Liver (tissue), 9 donors: Measurements from ENCODE around the gene ARHGEF7. TPM values are rescaled to one million over a fixed set of nuclear protein-coding genes. Genes with fewer than 3 reads are reported as not detected.

Experiments
- DNase-seq: peaks from one replicate; pipeline ENCODE4 v3.0.0-alpha.2; 2017; ENCODE audit warnings: low spot score
- H3K27ac ChIP-seq, 2 donors: one replicate each; pipeline ENCODE4 v1.7.0; 2013; ENCODE audit warnings: inconsistent platforms in 2 of 2, low read length in 2 of 2, control low read depth in 1 of 2, low read depth in 1 of 2, mild to moderate bottlenecking in 1 of 2
- H3K27me3 ChIP-seq, 4 donors: one replicate each; pipeline versions ENCODE4 v1.6.1 to v1.7.0; 2013; ENCODE audit warnings: low read length in 3 of 4, inconsistent platforms in 1 of 4, mild to moderate bottlenecking in 1 of 4, moderate library complexity in 1 of 4; ENCODE audit not compliant: control insufficient read depth in 4 of 4, insufficient read depth in 4 of 4
- H3K36me3 ChIP-seq, 4 donors: one replicate each; pipeline versions ENCODE4 v1.6.1 to v1.7.0; 2013; ENCODE audit warnings: low read length in 3 of 4, mild to moderate bottlenecking in 3 of 4, low read depth in 1 of 4, moderate library complexity in 1 of 4; ENCODE audit not compliant: control insufficient read depth in 4 of 4, insufficient read depth in 3 of 4
- H3K4me1 ChIP-seq, 4 donors: one replicate each; pipeline versions ENCODE4 v1.6.1 to v1.7.0; 2013; ENCODE audit warnings: low read length in 3 of 4, mild to moderate bottlenecking in 3 of 4, moderate library complexity in 1 of 4; ENCODE audit not compliant: control insufficient read depth in 4 of 4, insufficient read depth in 4 of 4
- H3K4me3 ChIP-seq, 3 donors: one replicate each; pipeline versions ENCODE4 v1.6.1 to v1.7.0; 2013; ENCODE audit warnings: low read length in 3 of 3, control low read depth in 1 of 3, low read depth in 1 of 3, mild to moderate bottlenecking in 1 of 3
- H3K9ac ChIP-seq, 2 donors: one replicate each; pipeline ENCODE4 v1.7.0; 2013; ENCODE audit warnings: low read length in 2 of 2, mild to moderate bottlenecking in 2 of 2, moderate library complexity in 2 of 2, control low read depth in 1 of 2, low read depth in 1 of 2
- H3K9me3 ChIP-seq, 4 donors: one replicate each; pipeline versions ENCODE4 v1.6.1 to v1.7.0; 2013; ENCODE audit warnings: low read length in 3 of 4; ENCODE audit not compliant: control insufficient read depth in 4 of 4
- ATF3 ChIP-seq: IDR thresholded peaks from 2 replicates; pipeline ENCODE4 v1.6.1; 2016; ENCODE audit warnings: antibody characterized with exemption
- EGR1 ChIP-seq, 2 donors: IDR thresholded peaks; 2 replicates each; pipeline ENCODE4 v1.6.1; 2016 to 2018; ENCODE audit warnings: antibody characterized with exemption in 2 of 2, low read depth in 2 of 2
- FOXA1 ChIP-seq: IDR thresholded peaks from 2 replicates; pipeline ENCODE4 v1.6.1; 2016; ENCODE audit warnings: antibody characterized with exemption
- FOXA2 ChIP-seq: IDR thresholded peaks from 2 replicates; pipeline ENCODE4 v1.6.1; 2016; ENCODE audit warnings: antibody characterized with exemption
- GABPA ChIP-seq, 2 donors: IDR thresholded peaks in 1 of 2; conservative IDR thresholded peaks in 1 of 2; 2 replicates each; pipeline ENCODE4 v1.6.1; 2016; ENCODE audit warnings: antibody characterized with exemption in 2 of 2, mild to moderate bottlenecking in 1 of 2, moderate library complexity in 1 of 2
- HNF4A ChIP-seq, 2 donors: conservative IDR thresholded peaks; 2 replicates each; pipeline ENCODE4 v1.6.1; 2016; ENCODE audit warnings: antibody characterized with exemption in 2 of 2, mild to moderate bottlenecking in 2 of 2
- HNF4G ChIP-seq: IDR thresholded peaks from 2 replicates; pipeline ENCODE4 v1.6.1; 2016; ENCODE audit warnings: antibody characterized with exemption
- JUND ChIP-seq, 2 donors: IDR thresholded peaks; 2 replicates each; pipeline ENCODE4 v1.6.1; 2016; ENCODE audit warnings: antibody characterized with exemption in 2 of 2
- MAX ChIP-seq: IDR thresholded peaks from 2 replicates; pipeline ENCODE4 v1.6.1; 2016; ENCODE audit warnings: antibody characterized with exemption
- NR2F2 ChIP-seq: IDR thresholded peaks from 2 replicates; pipeline ENCODE4 v1.6.1; 2016; ENCODE audit warnings: antibody characterized with exemption
- RAD21 ChIP-seq, 2 donors: IDR thresholded peaks; 2 replicates each; pipeline ENCODE4 v1.6.1; 2016; ENCODE audit warnings: antibody characterized with exemption in 2 of 2, mild to moderate bottlenecking in 2 of 2
- REST ChIP-seq: IDR thresholded peaks from 2 replicates; pipeline ENCODE4 v1.6.1; 2016; ENCODE audit warnings: antibody characterized with exemption, mild to moderate bottlenecking
- RXRA ChIP-seq, 2 donors: IDR thresholded peaks; 2 replicates each; pipeline ENCODE4 v1.6.1; 2017 to 2018; ENCODE audit warnings: antibody characterized with exemption in 2 of 2, mild to moderate bottlenecking in 1 of 2
- SP1 ChIP-seq: IDR thresholded peaks from 2 replicates; pipeline ENCODE4 v1.6.1; 2018; ENCODE audit warnings: antibody characterized with exemption, mild to moderate bottlenecking
- TAF1 ChIP-seq: conservative IDR thresholded peaks from 2 replicates; pipeline ENCODE4 v1.6.1; 2016; ENCODE audit warnings: antibody characterized with exemption, mild to moderate bottlenecking
- ZBTB33 ChIP-seq: IDR thresholded peaks from 2 replicates; pipeline ENCODE4 v1.6.1; 2016; ENCODE audit warnings: antibody characterized with exemption
- WGBS: extraction: QIAGEN DNeasy Blood & Tissue Kit; methylation state at CpG from one replicate; pipeline ENCODE4 v1.1.7; 2013; 5-methylcytosine and 5-hydroxymethylcytosine counted together
- polyA plus RNA-seq, 2 donors: library from polyadenylated mRNA; stranded (reverse) in 1 of 2; unstranded in 1 of 2; fragments of 200-250 nt in 1 of 2; fragments of >200 nt in 1 of 2; fragmentation: Nextera tagmentation in 1 of 2; extraction: Ambion mirVana in 1 of 2; gene quantifications; one replicate each; pipeline versions ENCODE4 v1.2.1 to v1.2.3, GENCODE V29; 2013 to 2015
- total RNA-seq, 2 donors: library from RNA; depleted of rRNA; stranded (reverse); fragments of >200 nt; gene quantifications; one replicate each; pipeline ENCODE4 v1.2.3, GENCODE V29; 2014
- donor health status: healthy.
- donor health status: healthy.
- donor health status: healthy.
- donor health status: healthy.
- donor health status: healthy.

Gene ARHGEF7
- total and polyA plus RNA-seq, 4 donors, result 10.3 to 37.5 (median 20.1) TPM

- DNase-seq, result peak; percentile 9
- no peaks in the 10 kb centered on the region for H3K27me3 ChIP-seq
- no peak overlapping the region for H3K27ac ChIP-seq
- no peaks in the 10 kb centered on the region for H3K9me3 ChIP-seq
- no peaks in the 10 kb centered on the region for H3K36me3 ChIP-seq
- H3K4me1 ChIP-seq, result no peaks in the 10 kb centered on the region
- H3K9ac ChIP-seq, result no peak overlapping the region
- 89% methylated on average over 11 of the region's 11 CpGs for WGBS
- TF ChIP-seq ZBTB33, result no peak
- TF ChIP-seq RAD21 (IDR thresholded peaks at IDR 0.05), result no peak
- TF ChIP-seq ATF3, result no peak
- TF ChIP-seq REST, result no peak
- no peak for TF ChIP-seq TAF1
- TF ChIP-seq FOXA2, result no peak
- no peak for TF ChIP-seq HNF4G
- no peak for TF ChIP-seq RXRA (IDR thresholded peaks at IDR 0.05)
- no peak for TF ChIP-seq HNF4A (conservative IDR thresholded peaks at IDR 0.05)
- TF ChIP-seq NR2F2, result no peak
- no peak overlapping the region for H3K4me3 ChIP-seq
These were observed 215.0 kb downstream of the ARHGEF7 start for GRCh38 chr13:111330066-111330610.

- Histone ChIP-seq H3K9me3 (no peaks in the 10 kb centered on the region), H3K36me3 (no peaks in the 10 kb centered on the region), H3K4me1 (no peaks in the 10 kb centered on the region), H3K27me3 (no peaks in the 10 kb centered on the region), H3K27ac (no peak overlapping the region), H3K9ac (no peak overlapping the region), H3K4me3 (no peak overlapping the region)
- 90% methylated on average over 5 of the region's 5 CpGs for WGBS
- no peak for DNase-seq
- no peak for TF ChIP-seq FOXA2
- TF ChIP-seq JUND (IDR thresholded peaks at IDR 0.05), result no peak
These were observed 220.2 kb downstream of the ARHGEF7 start for GRCh38 chr13:111335298-111335697.

- DNase-seq, result no peak
- Histone ChIP-seq H3K36me3 (no peaks in the 10 kb centered on the region), H3K27me3 (no peaks in the 10 kb centered on the region), H3K4me1 (no peaks in the 10 kb centered on the region), H3K4me3 (no peak overlapping the region), H3K9me3 (no peaks in the 10 kb centered on the region), H3K9ac (no peak overlapping the region), H3K27ac (no peak overlapping the region)
- WGBS, result 95% methylated on average over 9 of the region's 9 CpGs
- TF ChIP-seq FOXA1 (no peak), JUND (IDR thresholded peaks at IDR 0.05) (no peak), HNF4A (conservative IDR thresholded peaks at IDR 0.05) (no peak), EGR1 (IDR thresholded peaks at IDR 0.05; ENCODE audit: low read depth in 2 of 2) (no peak), GABPA (IDR thresholded peaks at IDR 0.05 in 1 of 2, conservative IDR thresholded peaks at IDR 0.05 in 1 of 2) (no peak), TAF1 (no peak), SP1 (no peak), MAX (no peak), FOXA2 (no peak), HNF4G (no peak), ZBTB33 (no peak), ATF3 (no peak)
These were observed 221.6 kb downstream of the ARHGEF7 start for GRCh38 chr13:111336666-111337065.
